Cerebellar nuclear complex (tissue), 1 donor: ENCODE results near the gene ZNF606.
"Not testable (repeated sequence)": the region's sequence is repeated elsewhere in the genome, so short reads cannot be mapped to it uniquely, and the experiment has no call there.

ENCODE experiments used
- DNase-seq, 2 experiments: peaks; one replicate each; lab custom pipeline; 2025; lab: John Stamatoyannopoulos, UW

Gene ZNF606

DNA sequence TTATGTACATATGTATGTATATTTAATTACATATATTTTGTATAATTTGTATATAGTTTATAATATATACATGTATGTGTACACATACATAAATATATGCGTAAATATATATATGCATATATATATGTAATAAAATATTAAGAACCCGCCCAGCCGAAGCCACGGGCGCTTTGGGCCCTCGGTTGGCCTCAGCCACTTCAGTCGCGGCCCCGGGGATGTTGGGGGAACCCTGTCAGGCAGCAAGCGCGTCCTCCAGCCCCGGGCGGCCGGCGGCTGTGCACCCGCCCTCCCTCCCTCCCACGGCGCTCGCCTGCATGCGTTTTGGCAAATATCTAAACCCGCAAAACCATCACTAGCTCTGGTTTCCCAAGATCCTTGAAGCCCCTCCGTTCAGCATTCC, 7.9 kb upstream of the ZNF606 start:
- no peak for DNase-seq

DNA sequence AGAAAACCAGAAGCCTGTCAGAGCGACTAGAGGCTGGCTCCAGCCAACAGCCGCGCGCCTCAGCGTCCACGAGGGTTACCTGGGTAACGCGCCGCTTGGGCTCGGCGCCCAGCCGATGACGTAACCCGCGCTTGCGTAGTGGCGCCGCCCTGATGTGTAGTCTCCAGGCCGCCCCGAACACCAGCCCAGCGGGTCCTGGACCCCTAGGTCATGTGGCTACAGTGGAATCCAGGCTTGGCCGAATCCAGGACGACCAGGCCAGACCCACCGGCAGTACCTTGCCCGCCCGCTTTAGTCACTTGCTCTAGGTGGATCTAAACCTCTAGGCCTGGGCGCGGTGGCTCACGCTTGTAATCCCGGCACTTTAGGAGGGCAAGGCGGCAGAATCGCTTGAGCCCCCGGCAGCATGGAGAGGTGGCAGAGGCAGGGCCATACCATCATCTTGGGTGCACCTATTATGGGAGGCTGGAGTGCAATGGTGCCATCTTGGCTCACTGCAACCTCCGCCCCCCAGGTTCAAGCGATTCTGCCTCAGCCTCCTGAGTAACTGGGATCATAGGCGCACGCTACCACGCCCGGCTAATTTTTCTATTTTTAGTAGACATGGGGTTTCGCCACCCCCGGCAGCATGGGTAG, 7.2 kb upstream of the ZNF606 start:
- peak; percentile 35 to 87 for DNase-seq

DNA sequence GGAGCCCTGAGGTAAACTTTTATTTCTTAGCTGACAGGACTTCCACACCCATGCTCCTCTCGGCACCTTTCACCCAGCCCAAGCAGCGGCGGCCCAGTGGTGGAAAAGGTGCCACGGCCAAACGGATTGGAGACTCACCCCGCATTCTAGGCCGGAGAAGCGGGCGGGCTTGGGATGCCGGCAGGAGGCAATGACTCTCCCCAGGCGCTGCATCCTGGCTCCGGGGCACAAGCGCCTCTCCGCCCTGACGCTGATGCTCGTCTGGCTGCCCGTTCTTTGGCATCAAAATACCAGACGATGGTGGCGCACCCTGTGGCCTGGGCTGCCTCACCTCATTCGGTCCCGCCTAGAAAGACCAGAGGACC, 6.7 kb upstream of the ZNF606 start:
- no peak for DNase-seq

DNA sequence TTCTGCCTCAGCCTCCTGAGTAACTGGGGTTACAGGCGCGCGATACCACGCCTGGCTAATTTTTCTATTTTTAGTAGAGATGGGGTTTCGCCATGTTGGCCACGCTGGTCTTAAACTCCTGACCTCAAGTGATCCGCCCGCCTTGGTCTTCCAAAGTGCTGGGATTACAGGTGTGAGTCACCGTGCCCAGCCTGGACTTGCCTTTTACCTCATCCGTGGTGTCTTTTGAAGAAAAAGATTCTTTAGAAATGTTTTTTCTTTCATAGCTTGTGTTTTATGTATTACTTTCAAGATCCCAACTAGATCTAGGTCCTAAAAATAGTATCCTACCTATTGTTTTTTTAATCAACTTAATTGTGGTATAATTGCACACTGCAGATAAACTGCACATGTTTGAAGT, 6.3 kb upstream of the ZNF606 start:
- DNase-seq: not testable (repeated sequence)

DNA sequence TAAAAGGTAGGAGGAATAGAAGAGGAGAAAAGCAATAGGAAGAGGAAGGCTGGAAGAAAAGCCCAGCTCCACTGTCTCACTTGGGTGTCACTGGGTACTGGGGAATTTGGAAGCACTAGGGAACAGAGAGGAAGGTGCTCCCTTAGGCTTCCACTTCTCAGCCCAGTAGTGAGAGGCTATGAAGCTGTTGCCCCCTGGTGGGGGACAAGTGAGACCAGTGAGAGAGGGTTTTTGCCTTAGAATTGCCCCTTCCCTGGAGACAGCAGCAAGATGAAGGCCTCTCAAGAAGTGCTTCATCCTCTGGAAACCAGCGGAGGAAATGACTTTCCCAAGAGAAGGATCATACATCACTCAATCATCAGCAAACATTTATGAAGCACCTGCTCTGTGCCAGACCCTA, 4.7 kb upstream of the ZNF606 start:
- no peak for DNase-seq

DNA sequence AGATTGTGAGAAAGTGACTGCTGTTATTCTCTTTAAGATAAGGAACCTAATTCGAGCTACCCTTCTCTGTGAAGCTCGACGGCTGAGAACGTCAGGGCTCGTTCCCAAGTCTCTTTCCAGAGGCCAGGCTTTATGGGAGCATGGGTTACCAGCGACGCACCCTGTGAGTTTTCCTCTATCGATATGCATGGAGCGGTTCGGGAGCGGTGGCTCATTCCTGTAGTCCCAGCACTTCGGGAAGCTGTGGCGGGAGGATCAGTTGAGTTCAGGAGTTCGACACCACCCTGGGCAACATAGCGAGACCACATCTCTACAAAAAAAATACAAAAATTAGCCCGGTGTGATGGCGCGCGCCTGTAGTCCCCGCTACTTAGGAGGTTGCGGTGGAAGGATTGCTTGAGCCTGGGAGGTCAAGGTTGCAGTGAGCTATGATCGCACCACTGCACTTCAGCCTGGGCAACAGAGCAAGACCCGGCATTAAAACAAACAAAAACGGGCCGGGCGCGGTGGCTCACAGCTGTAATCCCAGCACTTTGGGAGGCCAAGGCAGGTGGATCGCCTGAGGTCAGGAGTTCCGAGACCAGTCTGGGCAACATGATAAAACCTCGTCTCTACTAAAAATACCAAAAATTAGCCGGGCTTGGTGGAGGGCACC, 681 bp upstream of the ZNF606 start:
- DNase-seq: no peak

DNA sequence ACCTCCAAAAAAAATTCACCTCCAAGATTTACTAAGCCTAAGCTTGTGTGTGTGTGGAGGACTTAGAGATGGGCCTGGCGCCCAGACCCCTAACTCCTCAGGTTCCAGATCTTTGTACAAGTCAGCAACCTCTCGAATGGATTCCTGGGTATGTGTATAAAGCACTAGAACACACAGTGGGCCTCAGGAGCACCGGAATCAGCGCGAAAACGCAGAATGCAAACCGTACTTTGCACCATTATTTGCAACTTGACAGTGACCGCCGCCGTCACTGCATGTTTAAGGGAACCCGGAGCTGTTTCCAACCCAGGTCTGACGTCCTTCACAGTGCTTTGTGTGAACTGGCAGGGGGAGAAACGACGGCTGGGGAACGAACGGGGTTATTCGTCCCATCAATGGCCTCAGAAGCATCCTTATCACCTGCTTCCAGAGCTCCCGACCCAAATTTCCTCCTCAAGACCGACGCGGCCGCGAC, 688 bp downstream of the ZNF606 start:
- no peak for DNase-seq

DNA sequence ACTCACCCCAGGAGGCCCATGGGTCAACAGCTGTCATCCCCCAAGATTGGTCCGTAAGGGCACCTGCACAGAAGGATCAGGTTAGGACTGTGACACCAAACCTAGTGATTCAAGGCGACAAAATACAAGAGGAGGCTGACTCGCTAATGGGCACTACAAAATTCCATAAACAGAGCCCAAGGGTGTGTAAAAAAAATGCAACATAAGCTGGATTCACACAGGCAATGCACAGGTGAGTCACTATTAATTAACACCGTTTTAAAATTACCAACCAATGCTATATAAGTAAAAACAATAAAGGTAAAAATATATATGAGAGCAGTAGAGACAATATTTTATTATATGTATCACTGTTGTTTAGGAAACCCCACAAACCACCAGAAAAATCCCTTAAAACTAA, 1.9 kb downstream of the ZNF606 start:
- no peak for DNase-seq

DNA sequence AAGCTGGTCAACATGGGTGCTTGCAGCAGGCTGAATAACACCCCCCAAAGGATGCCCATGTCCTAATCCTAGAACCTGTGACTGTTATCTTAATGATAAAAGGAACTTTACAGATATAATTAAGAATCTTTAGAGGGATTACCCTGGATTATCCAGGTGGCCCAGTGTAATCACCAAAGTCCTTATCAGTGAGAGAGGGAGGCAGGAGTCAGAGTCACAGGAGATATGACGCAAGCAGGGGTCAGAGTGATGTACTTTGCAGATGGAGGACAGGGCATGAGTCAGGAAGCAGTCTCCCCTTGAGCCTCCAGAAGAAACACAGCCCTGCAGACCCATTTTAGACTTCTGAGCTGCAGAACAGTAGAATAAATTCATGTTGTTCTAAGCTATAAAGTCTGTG, 9.8 kb downstream of the ZNF606 start:
- DNase-seq: no peak

DNA sequence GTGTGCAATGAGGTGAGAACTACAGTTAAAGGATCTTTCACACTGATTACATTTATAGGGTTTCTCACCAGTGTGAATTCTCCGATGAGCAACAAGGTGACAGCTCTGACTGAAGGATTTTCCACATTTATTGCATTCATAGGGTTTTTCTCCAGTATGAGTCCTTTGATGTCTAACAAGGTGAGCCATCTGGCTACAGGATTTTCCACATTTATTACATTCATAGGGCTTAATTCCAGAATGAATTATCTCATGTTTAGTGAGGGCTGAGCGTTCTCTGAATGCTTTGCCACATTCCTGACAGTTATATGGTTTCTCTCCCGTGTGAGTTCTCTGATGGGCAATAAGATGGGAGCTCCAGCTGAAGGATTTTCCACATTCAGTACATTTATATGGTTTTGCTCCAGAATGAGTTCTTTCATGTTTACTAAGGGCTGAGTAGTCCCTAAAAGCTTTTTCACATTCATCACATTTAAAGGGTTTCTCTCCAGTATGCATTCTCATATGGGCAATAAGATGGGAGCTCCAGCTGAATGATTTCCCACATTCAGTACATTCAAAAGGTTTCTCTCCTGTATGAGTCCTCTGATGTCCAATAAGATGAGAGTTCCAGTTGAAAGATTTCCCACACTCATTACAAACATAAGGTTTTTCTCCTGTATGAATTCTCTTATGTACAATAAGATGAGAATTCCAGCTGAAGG, 23.9 kb downstream of the ZNF606 start:
- no peak for DNase-seq

DNA sequence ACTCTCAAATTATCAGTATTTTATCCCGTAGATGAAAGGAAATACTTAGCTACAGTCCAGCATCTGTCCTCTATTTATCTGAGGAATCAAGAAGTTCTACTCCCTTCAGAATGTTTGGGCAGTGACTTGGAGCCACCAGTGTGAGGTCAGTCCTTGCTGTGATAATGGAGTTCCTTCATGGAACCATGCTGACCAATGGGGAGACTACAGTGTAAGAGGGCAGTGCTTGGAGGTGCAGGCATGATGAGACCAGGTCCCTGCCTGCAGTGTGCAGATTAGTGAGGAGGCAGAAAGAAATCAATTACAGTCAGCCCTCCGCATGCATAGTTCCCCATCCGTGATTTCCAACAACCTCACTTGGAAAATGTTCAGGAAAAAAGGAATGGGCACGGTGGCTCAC, 28.2 kb downstream of the ZNF606 start, which contains the start of gene C19orf18:
Gene C19orf18, minus strand, starts transcription at position 101 of the 400 bp plus-strand sequence. CDS start 102 bp downstream, outside the sequence.
- DNase-seq: no peak

DNA sequence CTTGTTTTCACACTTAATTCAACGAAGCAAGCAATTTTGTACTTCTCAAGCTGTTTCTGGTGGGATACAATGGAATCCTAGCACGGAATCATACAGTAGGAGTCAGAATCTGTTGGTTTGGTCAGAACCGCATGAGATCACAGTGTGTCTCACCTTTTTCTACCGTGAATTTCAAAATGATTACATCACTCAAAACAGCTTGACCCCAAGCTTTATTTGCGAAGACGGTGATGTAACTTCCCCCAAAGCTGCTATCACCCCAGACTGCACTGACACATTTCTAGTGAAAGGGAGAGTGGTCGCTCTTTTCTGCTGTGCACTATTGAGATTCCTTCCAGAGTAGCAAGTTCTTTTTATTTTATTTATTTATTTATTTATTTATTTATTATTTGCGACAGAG, 37.9 kb downstream of the ZNF606 start:
- no peak for DNase-seq

DNA sequence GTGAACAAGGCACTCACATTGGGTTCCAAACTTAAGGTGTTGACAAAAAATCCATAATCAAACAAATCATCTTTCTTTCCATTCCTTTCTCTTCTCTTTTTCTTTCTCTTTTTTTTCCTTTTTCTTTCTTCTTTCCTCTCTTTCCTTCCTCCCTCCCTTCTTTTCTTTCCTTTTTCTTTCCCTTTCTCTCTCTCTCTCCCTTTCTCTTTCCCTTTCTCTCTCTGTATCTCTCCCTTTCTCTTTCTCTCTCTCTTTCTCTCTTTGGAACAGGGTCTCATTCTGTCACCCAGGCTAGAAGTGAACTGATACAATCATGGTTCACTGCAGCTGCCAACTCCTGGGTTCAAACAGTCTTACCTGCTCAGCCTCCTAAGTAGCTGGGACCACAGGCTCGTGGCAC, 40.8 kb downstream of the ZNF606 start:
- DNase-seq: no peak

DNA sequence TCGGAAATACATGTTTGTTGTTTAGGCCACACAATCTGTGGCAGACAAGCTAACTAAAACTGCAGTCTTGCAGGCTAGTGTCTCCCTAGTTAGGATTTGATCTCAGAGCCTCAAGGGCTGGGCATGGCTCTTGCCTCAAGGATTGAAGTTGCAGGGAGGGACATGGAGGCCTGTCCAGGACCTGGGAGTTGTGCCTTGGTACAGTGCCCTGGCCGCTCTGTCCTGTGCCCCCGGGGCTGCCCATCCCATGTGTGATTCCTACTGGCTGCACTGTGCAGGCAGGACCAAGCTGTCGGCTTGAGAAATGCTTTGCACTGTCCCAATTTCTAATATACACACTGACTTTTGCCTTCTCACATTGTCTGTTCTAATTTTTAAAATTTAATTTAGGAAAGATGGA, 47.6 kb downstream of the ZNF606 start:
- no peak for DNase-seq

DNA sequence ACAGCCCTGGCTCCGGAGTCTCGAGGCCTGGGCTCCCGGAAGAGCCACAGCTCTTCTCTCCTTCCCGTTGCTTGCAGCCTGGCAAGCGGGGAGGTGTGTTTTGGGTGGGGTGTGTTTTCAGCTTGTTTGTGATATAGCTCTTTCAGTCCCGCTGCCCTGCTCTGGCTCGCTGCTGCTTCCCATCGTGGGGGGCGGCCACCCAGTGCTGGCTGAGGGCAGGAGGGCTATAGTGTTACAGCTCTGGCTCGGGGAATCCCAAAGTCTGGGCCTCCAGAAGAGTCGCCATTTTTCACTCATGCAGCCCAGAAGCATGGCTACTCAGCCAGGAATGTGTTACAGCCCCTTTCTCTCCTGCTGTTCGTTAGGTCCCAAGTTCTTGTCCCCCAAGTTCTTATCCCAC, 52.9 kb downstream of the ZNF606 start:
- DNase-seq: no peak

DNA sequence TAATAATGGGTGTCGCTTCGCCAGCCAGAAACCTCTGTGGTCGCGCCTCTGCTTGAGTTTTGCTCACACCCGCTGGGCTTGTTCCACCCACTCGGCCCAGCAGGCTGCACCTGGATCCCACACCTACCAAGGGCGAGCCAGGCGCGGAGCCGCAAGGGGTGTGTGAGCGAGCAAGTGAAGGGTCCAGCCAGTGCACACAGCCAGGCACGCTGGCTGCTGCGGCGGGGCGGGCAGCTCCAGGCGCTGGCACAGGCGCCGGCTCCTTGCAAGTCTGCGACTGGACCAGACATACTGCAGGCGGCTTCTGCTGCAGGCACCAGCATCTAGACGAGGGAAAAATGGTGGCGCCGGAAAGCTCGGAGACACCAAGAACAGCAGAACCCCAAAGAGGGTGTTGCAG, 53.3 kb downstream of the ZNF606 start:
- no peak for DNase-seq

DNA sequence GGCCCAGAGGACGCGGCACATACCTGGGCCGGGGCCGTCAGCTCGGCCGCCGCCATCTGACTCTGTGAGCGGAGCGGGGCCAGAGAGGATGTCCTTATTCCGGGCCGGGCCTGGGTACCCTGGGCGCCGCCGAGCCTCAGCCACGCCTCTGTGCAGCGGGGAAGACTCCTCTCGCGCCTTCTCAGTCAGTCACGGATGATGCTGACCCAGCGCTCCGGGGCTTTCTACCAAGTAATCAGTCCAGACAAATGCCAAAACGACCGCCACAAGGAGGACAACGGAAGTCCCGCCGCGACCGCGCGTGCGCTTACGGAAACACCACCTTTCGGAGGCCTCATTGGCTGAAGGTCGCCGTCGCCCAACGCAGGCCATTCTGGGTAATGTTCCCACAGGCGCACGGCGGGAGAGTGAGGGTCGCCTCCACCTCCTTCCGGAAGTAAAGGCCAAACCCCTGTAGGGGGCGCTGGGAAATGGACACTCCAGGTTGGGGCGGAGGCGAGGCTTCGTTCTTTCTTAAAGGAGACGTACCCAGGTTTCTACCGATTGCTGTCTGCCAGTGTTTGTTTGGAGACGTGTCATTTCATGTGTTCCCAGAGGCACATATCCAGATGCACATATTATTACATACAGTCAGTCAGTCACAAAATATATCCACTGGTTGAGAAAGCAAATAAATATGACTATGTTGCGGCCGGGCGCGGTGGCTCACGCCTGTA, 55.0 kb downstream of the ZNF606 start, which contains the start of gene ZNF256:
Gene ZNF256, minus strand, starts transcription at position 288 of the 716 bp plus-strand sequence. Its CDS starts 232 bp downstream, at position 56.
- DNase-seq: peak; percentile 87 to 97

DNA sequence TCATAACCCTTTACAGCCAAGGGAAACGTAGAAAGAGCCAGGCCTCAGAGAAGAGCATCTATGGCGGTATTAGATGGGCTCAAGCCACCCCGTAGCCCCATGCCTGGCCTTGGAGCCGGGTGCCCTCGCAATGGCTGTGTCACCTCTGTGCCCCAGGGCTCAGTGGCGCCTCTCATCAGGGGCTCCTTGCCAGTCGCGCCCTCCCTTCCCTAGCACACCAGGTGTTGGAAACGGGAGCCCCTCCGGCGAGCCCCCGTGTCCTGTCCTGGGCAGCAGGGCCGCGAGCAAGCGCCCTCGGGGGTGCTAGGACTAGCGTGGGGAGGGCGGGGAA, 55.6 kb downstream of the ZNF606 start:
- DNase-seq: no peak

DNA sequence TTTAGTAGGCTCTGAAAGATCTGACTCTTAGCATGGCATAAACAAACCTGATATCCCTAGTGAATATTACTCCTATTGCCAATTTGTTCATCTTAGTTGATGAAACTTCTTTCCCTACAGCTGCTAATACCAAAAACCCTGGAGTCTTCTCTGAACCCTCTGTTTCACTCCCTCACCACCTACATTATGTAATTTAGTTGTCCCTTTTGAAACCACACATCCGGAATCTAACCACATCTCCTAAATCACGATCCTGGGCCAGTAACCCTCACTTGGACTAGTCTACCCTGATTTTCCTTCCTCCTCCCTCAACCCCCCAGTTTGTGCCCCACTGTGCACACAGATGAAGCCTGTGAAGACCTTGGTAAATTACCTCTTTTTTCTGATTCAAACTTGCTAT, 56.3 kb downstream of the ZNF606 start:
- no peak for DNase-seq

DNA sequence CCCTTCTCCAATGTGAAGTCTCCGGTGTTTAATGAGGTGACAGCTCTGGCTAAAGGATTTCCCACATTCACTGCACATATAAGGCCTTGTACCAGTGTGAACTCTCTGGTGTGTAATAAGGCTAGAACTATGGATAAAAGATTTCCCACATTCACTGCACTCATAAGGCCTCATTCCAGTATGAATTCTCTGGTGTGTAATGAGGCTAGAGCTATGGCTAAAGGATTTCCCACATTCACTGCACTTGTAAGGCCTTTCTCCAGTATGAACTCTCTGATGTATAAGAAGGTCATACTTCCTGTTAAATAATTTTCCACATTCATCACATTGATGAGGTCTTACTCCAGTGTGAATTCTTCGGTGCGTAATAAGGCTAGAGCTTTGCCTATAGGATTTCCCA, 61.0 kb downstream of the ZNF606 start:
- DNase-seq: no peak

DNA sequence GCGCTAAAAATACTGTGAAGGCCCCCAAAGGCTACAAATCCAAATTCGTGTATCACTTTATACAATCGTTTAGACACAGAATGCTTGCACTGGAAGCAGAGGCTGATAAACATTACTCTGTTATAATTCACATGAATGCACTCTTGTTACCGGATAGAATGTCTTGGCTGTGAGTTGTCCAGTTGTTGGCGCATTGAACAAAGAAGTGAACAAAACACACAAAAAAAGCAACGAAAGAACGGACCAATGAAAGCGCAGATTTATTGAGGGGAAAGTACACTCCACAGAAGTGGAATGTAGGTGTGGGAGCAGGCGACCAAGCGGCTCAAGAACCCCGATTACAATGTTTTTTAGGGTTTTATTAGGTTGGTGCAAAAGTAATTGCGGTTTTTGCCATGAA, 66.9 kb downstream of the ZNF606 start:
- no peak for DNase-seq

DNA sequence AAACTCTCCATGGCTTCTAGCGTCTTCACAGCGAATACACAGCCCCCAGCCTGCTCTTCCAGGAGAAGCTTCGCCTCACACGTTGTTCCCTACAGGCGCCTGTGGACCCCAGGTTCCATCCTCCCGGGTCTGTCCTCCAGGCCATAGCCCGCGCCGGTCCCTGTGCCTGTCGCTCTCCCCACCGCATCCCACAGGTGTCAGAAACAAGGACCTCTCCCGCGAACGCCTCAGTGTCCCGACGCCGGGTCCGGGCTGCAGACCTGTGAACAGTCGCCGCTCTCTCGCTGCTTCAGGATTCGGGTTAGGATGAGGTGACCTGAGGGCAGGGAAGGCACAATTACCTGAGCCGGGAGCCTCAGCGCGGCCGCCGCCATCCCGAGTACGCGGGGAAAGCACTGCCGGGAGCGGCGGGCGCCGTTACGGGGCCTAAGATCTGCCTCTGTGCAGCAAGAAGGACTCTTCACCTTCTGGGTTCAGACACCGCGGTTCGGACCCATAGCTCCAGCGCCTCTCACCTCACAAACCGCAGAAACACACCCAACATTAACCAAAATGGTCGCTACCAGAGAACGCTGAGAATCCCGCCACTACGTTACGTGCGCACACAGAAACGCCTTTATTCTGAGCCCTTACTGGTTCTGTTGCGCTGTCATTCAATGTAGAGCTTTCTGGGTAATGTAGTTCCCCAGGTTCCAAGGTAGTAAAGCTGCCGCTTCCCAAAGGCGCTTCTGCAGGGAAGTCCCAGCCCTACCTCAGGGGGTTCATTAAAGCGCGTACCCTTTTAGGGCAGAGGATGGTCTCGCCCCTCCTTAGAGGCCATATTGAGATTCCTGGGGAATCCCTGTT, 67.6 kb downstream of the ZNF606 start, which contains the start of gene ZNF418:
Gene ZNF418, minus strand, starts transcription at position 583 of the 846 bp plus-strand sequence. CDS start 1,580 bp downstream, outside the sequence.
- DNase-seq: peak; percentile 41 to 83
